Activated CD4-positive, alpha-beta T cell treated with anti-CD3 and anti-CD28 coated beads for 48 hours (primary cell): ENCODE measurements around the gene PCGF3.
A peak's percentile ranks its signal among the peaks of the same experiment; 100 is the strongest.
"Not testable (repeated sequence)": the region's sequence is repeated elsewhere in the genome, so short reads cannot be mapped to it uniquely, and the experiment has no call there.

Experiments used
- DNase-seq: peaks from one replicate; pipeline ENCODE4 v3.0.0-alpha.2; 2020

The PCGF3 gene

DNA sequence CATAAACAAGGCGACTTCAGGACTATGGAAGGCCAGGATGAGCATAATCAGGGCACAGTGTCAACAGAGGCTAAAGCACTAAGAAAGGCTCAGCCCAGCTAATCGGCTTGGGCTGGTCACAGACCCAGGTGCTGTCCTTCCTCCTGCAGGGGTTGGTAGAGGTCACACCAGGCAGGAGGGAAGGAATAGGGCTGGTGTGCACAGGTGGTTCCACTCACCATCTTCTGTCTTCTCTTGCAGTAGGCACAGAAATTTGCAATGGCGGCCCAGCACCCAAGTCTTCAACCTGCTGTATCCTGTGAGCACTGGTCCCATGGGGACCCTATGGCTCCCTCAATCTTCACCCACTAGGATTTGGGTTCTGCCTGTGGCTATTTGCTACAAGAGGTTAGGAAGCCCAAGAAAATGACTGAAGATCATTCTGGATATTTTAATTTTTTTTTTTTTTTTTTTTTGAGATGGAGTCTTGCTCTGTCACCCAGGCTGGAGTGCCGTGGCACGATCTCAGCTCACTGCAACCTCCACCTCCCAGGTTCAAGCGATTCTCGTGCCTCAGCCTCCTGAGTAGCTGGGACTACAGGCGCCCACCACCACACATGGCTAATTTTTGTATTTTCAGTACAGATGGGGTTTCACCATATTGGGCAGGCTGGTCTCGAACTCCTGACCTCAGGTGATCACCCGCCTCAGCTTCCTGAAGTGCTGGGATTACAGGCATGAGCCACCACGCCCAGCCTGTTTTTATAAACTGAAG lies 35.6 kb upstream of the PCGF3 start:
- not testable (repeated sequence) for DNase-seq

DNA sequence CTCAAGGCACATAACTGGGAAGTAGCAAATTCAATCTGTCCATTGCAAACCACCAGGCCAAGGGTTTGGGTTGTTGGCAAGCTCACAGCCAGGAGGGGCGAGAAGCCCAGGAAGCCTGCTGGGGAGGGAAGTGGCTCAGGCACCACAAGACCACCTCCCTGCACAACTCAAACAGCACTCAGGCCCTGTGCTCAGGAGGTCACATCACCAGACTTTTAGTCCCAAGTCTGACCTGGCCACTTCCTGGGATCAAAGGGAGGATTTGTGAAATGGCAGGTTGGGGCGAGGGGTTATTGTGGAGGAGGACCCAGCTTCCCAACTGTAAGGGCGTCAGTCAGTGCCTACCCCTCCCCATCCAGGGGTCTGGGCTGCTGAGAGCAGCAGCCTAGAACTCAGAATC lies 33.9 kb upstream of the PCGF3 start:
- no peak for DNase-seq

DNA sequence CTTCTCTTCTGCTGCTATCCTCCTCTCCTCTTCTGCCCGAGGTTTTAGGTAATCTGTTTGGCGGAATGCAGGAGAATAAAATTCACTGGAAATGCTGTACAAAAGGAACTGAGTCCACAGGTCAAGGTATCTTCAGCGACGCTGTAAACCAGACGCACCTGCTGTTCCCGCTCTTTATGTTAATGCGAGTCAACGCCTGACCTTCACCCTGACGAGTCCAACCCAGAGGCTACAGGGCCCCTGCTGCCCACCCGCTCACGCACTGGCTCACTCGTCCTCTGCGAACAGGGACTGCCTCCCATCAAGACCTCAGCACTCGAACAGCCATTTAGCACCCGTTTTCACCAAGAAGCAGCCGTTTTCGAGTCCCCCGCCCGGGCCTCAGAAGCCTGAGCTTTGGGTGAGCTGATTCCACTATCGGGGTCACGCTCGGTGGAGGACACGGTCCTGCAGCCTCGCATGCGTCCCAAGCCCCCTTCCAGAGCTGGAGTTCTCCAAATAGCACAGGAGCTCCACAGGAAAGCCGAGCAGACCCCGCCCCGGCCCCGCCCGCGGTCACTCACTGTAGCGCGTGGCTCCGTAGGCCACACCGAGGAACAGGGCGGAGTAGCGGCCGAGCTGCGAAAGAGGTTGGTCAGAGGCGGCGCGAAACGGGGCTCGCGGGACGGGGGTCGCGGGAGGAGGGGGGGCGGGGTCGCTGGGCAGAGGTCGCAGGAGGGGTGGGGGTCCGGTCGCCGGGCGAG lies 32.1 kb upstream of the PCGF3 start:
- no peak for DNase-seq

DNA sequence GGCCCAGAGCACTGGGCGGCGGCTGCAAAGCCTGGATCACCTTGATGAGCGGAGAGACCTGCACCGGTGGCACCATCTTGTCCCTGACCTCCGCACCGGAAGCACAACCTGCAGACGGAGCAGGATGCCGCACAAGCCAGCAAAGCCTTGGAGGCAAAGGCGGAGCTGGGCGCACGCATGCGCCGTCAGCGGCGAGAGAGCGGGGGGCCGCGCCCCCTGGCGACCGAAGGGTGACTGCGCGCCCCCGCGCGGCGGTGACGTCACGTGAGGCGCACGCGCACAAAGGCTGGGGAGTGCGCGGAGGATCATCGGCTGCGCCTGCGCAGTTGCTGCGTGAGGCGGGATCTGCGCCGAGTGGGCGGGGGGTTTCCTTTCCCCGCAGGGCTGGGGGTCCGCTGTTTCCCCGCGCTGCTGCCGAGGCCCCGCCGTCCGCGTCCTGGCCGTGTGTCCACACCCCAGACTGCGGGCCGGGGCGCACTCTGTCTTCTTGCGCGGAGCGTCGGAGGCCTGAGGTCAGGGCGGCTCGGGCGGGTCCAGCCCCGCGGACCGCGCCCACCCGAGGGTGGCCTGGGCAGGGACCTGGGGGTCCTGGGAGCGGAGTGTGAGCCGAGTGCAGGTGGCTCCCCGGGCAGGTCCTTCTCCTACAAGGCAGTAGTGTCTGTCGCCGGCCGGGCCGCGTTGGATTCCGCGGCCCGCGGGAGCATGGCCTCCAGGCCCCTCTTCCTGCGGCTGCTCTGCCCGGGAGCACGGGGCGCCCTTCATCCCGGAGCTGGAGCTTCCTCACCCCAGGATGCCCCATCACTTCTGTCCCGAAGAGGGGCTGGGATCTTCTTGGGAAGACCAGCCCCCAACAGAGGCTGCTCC lies 31.2 kb upstream of the PCGF3 start, which contains the start of the genes ATP5ME and MYL5:
TSS of gene ATP5ME (minus strand) at position 105 of the 864 bp plus-strand sequence. CDS start at position 76, 29 bp downstream.
TSS of gene MYL5 (plus strand) at position 371 of the 864 bp plus-strand sequence. CDS start 3,485 bp downstream, outside the sequence.
- DNase-seq: peak; percentile 98

DNA sequence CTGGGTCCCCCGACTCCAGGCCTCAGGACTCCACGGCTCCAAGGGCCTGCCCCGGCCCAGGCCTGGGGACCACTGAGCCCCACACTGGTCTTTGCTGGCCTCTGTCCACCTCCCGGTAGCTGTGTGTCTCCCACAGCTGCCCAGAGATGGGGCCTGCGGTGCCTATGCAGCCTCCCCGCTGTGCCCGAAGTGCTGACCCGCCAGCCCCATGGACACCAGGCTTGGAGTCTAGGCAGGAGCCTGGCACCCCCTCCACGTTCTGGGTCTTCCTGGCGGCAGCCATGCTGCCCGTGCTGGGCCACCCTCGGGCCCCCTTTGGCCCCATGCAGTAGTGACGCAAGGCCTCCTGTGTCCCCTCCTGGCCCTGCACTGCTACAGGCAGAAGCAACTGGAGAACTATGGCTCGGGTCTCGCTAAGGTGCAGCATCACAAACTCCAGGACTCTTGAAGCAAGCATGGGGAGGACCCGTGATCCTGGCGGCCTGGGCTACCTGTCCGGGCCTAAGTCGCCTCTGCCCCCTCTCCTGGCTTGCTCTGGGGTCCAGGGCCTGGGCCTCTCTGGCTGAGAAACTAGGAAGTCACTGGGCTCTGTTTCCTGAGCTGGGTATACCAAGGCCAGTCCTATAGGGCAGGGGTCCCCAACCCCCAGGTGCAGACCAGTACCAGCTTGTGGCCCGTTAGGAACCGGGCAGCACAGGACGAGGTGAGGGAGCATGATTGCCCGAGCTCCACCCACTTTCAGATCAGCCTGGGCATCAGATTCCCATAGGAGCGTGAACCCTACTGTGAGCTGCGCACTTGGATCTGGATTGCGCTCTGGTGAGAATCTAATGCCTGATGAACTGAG lies 30.4 kb upstream of the PCGF3 start:
- peak; percentile 36 for DNase-seq

DNA sequence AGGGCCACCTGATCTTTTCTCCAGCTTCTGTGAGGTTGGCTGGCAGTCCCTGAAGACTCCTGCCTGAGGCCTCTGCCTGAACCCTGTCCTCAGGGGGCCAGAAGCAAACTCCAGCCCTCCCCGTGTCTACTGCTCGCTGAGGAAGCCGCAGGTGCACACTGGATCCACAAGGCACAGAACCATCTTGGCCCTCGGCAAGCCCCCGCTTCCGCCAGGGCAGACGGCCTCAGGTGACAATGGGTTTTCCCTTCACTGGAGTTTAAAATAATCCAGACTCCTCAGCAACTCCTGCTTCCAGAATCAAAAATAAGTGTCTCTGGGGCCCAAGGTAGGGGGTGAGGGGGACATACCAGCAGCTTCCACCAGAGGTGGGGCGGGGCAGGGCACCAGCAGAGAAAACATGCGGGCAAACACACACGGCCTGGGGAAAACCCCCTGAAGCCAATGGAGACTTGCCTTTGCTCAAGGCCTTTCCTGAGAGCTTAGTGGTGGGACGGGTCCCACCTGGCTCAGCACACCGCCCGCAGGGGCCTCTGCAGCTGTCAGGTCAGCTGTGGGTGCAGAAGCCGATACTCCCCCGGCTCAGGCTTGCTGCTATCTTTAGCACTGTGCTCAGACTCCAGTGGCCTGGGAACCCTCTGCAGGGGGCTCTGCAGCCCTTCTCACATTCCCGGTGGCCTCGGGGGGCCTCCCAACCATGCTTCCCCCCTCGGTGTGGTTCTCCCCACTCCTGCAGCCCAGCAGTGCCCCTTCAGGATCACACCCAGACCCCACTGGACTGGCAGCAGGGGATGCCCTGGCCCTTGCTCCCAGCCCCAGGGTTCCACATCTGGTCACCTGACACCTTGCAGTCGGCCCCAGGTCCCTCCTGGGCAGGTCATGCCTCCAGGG lies 29.4 kb upstream of the PCGF3 start:
- no peak for DNase-seq

DNA sequence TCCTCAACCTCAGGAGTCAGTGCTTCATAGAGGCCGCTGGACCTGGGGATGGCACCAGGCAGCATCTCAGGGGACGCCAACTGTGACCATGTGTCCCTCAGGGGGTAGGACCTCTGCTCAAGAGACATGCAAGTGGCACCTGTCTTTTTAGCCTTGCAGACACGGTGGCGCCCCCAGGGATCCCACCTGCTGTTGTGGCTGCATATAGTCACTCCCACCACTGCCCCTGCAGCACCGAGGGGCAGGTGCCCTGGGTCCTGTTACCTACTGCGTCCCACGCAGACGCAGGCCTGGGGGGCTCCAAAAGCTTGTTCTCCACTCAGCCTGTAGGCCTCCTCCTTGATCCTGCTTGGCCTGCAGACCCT lies 28.8 kb upstream of the PCGF3 start:
- DNase-seq: no peak

DNA sequence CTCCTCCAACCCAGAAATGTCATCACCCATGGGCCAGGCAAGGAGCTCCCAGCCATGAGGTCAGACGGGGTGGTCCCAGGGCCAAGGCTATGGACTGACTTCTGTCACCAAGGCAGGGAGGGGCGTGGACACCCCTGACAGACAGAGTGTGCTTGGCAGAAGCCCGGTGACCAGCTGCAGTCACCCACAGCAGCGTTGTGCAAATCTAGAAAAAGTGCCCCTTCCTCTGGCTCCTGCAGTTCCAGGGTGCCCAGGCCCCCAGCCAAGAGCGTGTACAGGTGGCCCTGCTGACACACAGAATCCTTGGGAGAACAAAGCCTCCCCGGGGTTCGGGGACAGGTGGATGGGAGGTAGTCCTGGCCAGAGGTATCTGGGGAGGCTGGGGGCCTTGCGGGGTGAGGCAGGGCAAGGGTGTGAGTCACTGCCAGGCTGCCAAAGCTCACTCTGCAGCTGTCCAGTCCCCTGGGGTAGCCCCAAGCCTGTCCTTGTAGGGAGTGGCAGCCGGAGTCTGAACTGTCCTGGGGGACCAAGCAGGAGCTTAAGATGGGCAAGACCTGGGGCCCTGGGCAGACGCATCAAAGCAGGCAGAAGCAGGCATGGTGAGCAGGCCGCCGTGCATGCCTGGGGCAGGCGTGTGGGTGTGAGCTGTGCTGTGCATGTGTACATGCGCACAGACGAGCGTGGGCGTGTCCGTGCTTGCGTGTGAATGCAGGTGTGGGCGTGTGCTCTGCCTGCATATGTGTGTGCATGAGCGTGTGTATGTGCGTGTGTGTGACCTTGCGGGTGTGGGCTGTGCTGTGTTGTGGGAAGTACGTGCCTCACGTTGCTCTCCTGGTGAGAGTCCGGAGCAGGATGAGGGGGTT lies 28.0 kb upstream of the PCGF3 start:
- DNase-seq: peak; percentile 49

DNA sequence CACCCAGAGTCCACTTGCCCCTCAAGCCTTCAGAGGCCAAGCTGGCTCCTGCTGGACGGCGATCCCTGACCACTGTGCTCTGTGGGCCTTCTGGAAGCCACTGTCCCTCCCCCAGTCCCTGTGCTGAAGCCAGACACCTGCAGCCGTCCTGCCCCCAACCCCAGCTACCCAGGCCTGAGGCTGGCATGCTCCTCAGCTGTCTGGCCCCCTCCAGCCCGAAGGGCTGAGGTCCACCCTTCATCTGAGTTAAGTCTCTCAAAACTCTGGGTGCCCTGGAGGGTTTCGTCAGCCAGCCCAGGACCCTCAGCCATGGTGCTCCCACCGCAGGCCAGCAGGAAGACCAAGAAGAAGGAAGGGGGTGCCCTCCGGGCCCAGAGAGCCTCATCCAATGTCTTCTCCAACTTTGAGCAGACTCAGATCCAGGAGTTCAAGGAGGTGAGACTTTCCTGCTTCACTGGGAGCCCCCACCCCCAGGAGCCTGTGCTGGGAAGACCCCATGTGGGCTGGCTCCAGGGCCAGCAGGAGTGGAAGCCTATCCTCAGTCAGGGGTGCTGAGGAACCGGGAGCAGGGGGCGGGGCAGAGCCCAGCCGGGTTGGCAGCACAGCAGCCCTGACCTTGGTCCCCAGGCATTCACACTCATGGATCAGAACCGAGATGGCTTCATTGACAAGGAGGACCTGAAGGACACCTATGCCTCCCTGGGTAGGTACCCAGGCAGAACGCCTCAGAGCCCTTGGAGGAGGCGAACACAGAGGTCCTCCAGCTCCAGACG lies 27.1 kb upstream of the PCGF3 start:
- no peak for DNase-seq

DNA sequence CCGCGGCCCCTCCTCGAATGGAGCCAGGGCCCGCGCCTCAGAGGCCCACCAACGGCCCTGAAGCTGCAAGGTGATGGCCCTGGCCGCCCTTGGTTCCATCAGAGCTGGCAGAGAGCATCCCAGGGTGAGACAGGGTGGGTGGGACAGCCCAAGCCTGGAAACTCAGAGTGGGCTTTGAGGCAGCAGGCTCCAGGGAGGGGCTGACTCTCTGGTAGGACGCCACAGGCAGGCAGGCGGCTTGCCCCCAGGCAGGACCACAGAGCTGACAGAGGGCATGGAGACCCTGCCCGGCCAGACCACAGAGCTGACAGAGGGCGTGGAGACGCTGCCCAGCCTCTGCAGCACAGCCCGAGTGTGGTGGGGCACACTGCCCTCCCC lies 26.5 kb upstream of the PCGF3 start:
- DNase-seq: no peak

DNA sequence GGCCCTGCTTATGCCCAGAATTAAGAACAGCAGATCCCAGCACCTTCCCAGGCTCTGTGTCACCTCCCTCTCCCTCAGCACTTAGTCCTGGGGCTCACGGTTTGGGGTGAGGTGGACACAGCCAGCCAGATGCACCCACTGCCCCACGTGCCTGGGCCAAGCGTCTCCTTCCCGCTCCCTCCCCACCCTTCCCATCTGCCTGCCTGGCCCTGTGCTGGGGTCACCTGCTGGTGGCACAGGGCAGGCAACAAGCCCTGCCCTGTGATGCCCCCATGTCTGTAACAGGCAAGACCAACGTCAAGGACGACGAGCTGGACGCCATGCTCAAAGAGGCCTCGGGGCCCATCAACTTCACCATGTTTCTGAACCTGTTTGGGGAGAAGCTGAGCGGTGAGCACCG lies 26.0 kb upstream of the PCGF3 start:
- DNase-seq: no peak

DNA sequence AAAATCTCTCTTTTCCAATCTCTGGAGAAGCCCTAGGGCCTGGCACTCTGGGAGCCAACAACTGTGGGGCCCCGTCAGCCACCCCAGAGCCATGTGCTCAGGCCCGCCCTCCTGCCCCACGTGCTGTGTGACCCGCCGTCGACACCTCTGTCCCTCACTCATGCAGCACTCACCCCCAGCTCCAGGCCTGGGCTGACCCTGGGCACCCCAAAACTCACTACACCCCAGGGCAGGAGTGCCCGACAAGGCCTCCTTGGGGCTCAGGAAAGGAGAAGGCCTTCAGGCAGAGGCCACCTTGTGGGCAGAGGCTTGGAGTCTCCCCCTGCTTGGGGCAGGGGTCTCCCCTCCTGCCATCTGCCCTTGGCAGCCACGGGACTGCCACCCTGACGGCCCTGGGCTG lies 25.5 kb upstream of the PCGF3 start:
- no peak for DNase-seq

DNA sequence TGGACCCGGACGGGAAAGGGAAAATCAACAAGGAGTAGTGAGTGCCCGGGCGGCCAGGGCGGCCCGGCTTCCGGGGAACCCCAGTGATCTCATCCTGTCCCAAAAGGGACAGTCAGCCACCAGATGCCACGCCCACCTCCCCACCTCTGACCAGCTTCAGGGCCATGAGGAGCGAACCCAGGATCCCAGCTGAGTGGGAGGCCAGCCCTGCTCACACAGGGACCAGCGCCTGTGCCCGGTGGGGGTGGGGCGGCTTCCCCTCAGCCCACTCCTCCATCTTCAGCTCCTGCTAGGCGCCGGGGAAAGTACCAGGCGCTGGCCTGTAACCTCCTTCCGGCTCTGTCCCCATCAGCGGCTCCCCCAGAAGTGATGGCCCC lies 25.1 kb upstream of the PCGF3 start:
- DNase-seq: no peak

DNA sequence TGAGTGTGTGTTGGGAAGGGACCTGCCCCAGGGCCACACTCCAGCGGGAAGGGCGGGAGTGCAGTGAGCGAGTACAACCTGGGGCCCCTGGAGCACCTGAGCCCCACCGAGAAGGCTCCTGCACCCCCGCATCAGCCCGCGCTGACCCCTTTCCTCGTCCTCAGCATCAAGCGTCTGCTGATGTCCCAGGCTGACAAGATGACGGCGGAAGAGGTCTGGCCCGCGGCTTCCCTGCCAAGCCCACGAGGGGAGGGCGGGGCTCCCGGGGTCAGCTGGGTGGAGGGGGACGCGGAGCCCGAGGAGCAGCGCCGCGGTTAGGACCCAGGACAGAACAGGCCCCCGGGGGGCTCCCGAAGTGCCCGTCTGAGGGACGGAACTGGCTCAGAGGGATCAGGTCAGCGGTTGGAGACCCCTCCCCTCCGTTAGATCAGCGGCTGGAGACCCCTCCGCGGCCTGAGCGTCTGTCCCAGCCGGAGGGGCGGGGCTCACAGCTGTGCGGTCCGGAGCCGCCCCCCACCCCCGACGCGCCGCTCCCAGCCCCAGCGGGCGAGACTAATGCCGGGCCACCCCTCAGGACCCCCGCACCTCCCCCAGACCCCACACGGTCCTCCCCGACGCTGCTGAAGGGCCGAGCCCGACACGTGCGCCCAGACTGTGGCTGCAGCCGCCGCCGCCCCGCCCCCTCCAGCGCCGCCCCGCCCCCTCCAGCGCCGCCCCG lies 24.5 kb upstream of the PCGF3 start:
- DNase-seq: peak; percentile 58

DNA sequence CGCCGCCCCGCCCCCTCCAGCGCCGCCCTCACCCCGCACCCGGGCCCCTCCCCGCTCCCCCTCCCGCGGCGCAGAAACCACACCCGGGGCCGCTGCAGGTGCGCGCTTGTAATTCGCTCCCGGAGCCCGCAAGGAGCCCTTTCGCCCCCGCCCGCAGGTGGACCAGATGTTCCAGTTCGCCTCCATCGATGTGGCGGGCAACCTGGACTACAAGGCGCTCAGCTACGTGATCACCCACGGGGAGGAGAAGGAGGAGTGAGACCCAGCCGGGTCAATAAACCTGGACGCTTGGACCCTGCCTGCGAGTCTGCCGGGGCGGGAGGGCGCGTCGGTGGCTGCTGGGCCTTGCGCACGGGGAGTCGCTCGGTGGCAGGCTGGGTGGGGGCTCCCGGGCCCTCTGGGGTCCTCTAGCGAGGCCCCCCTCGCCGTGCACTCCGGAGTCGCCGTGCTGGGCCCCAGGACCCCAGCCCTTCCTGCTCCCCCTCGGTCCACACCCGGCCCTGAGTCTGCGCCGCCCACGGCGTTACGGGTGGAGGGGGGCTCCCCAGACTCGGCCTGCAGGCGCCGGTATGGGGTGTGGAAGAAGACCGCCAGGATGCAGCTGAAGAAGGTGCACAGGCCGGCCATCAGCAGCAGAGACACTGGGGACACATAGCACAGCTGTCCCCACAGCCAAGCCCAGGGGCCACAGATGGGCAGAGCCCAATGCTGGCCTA lies 23.7 kb upstream of the PCGF3 start:
- DNase-seq: no peak

DNA sequence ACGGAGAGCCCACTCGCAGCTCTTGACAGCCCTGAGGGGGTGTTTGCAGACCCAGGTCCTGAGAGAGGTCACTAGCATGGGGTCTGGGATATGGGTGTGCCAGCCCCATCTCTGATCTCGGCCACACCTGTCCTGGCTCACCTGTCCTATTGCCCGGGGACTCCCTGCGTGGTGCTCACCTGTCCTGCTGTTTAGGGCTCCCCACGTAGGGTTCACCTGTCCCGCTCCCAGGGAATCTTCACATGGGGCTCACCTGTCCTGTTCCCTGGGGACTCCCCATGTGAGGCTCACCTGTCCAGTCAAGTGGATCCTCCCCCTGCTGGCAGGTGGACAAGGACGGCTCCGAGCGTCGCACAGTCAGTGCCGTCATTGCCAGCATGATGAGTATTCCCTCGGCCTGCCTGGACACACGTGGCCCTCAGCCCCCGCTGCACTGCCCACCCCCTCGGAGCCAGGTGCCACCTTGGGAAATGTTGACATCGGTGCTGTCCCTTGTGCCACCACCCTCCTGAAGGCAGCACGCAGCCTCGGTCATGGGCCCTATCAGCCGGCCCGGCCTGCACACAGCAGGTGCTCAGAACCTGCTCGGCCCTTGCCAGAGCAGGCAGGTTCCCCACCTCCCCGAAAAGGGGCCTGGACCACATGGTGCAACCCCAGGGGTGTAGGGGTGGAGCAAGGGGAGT lies 23.0 kb upstream of the PCGF3 start:
- DNase-seq: no peak

DNA sequence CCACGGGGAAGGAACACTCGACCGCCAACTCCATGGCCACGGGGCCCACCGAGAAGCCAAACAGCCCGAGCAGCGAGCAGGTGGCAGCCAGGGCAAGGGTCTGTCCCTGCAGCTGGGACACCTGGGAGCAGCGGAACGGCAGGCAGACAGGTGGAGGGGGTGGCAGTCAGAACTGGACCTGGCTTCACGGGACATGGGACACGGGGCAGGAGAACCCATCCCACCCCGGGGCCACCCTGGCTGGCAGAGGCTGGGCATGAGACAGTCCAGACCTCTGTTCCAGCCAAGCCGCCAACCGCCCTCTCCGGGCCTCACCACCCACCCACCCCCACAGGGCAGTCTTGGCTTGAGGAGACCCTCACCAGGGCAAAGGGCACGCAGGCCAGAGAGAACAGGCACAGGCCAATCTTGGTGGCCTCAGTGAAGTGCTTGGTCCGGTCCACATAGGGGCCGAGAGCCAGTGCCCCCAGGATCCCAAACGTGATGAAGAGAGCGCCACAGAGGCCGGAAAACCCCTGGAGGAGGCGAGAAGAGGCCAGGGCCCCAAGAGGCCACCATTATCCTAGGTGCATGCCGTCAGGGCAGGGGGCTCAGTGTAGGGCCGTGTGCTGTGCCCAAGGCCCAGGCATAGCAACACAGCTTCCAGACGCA lies 22.3 kb upstream of the PCGF3 start:
- DNase-seq: no peak
